GM21717 (cell line): Measurements from ENCODE around the gene LOXHD1.

ENCODE experiments used
- ATAC-seq: cut with Tn5 transposase; IDR thresholded peaks from one replicate; pipeline ENCODE4 v1.9.1; 2021; ENCODE audit warnings: mild to moderate bottlenecking, moderate library complexity; ENCODE audit not compliant: unreplicated experiment

Gene LOXHD1

GRCh38 chr18:46481048-46481846 is 175.8 kb downstream of the LOXHD1 start:
- no peak for ATAC-seq

- no peak for ATAC-seq
Observed at GRCh38 chr18:46480226-46480625, 176.8 kb downstream of the LOXHD1 start.

- ATAC-seq, result no peak
Observed at GRCh38 chr18:46478796-46479195, 178.2 kb downstream of the LOXHD1 start.

GRCh38 chr18:46477425-46478011 is 179.5 kb downstream of the LOXHD1 start:
- no peak for ATAC-seq

GRCh38 chr18:46475390-46475752 is 181.6 kb downstream of the LOXHD1 start:
- ATAC-seq, result no peak

- ATAC-seq, result no peak
Observed at GRCh38 chr18:46474487-46475389, 182.3 kb downstream of the LOXHD1 start.

GRCh38 chr18:46471809-46472498 is 185.1 kb downstream of the LOXHD1 start:
- ATAC-seq, result no peak

- ATAC-seq, result no peak
Observed at GRCh38 chr18:46470714-46471113, 186.3 kb downstream of the LOXHD1 start.

GRCh38 chr18:46469186-46469915 is 187.7 kb downstream of the LOXHD1 start:
- no peak for ATAC-seq

GRCh38 chr18:46468426-46469180 is 188.4 kb downstream of the LOXHD1 start:
- ATAC-seq, result no peak

- no peak for ATAC-seq
Observed at GRCh38 chr18:46466234-46467160, 190.5 kb downstream of the LOXHD1 start.

- no peak for ATAC-seq
Observed at GRCh38 chr18:46464926-46465655, 191.9 kb downstream of the LOXHD1 start.

- no peak for ATAC-seq
Observed at GRCh38 chr18:46462523-46462922, 194.5 kb downstream of the LOXHD1 start.

- ATAC-seq, result no peak
Observed at GRCh38 chr18:46461993-46462392, 195.0 kb downstream of the LOXHD1 start.

- no peak for ATAC-seq
Observed at GRCh38 chr18:46460754-46461153, 196.3 kb downstream of the LOXHD1 start.

- ATAC-seq, result no peak
Observed at GRCh38 chr18:46459789-46460455, 197.1 kb downstream of the LOXHD1 start.

- no peak for ATAC-seq
Observed at GRCh38 chr18:46458472-46458871, 198.5 kb downstream of the LOXHD1 start.
